ENCODE data around the gene NDST3. TPM values are rescaled to one million over a fixed set of nuclear protein-coding genes. Genes with fewer than 3 reads are reported as not detected.

NDST3 gene
- total RNA-seq, 1 donor from 2014 or later: not detected

DNA sequence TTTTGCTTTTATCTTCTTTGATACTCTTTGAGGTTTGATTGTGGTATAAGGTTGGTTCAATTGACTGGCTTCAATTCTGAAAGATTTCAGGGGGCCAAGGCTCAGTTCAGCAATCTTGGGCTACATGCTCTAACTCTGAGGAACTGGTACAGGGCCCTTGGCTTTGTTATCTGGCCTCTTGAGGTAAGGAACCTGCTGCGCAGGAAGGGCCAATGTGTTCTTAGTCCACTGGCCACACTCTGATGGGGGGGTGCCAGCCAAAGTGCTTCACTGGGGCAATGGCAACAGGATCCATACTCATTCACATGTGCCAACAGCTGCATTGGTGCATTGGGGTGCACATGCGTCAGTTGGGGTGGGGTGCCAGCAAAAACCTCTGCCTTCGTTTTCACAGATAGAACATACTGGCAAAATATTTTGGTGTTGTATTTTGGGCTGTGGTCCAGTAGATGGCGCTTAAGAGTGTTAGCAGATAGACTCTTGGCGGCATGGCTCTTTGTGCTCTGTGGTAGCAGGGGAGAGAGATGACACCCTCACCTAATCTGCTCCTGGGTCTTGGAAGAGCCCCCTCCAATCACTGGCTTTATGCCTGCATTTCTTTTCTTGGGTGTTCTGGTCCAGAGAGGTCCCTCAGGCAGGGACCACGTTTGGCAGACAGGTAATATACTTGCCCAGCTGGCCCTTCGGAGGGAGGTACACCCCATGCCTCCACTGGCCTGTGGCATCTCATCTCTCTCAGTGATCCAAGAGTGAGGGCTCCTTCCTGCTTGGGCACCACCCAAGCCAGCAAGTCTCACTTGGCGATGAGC is 42.9 kb downstream of the NDST3 start:
- intact Hi-C loops (cut with DNase I): no loop called here
- ATAC-seq (ENCODE audit: poor library complexity) (no peak), DNase-seq (no peak)

DNA sequence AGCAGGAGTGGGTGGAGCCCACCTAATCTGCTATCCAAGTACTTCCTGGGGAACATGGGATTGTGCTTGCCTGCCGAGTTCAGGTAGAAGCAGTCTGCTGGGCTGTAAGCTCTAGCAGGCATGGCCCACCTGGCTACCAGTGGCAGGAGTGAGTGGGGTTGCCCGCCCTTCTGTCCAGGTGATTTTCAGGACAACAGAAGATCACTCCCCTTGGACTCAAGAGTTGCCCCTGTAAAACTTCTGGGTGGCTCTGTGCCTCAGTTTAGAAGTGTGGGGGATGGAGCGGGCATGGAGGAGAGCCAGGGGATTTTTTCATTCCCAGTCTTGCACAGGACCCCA is 43.5 kb downstream of the NDST3 start:
- intact Hi-C loops (cut with DNase I): no loop called here

DNA sequence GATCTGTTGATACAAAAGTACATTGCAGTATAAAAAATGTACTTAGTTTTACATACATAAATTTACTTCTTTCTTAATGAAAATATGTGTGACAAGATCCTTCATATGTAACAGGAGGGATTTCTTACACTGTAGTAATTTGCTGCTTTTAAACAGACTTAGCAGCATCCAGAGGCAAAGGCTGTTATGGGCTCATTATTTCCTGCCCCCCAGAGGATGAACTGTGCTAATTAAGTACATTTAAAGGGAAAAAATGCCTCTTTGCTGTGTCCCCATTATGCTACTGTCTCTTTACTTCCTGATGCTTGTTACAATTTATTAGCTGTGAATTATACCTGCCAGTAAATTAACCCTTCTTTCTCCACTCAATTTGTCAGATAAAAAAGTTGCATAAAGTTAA is 47.1 kb downstream of the NDST3 start:
- no peak for DNase-seq
- intact Hi-C loops (cut with DNase I): no loop called here
- no peak for ATAC-seq (ENCODE audit: poor library complexity)

More for the DNA sequence above, 43.5 kb downstream of the NDST3 start:
- no peak for ATAC-seq (ENCODE audit: poor library complexity)
- DNase-seq: no peak

- intact Hi-C loops (cut with DNase I): no loop called here
Observed at GRCh38 chr4:118082182-118082581, 47.9 kb downstream of the NDST3 start.

DNA sequence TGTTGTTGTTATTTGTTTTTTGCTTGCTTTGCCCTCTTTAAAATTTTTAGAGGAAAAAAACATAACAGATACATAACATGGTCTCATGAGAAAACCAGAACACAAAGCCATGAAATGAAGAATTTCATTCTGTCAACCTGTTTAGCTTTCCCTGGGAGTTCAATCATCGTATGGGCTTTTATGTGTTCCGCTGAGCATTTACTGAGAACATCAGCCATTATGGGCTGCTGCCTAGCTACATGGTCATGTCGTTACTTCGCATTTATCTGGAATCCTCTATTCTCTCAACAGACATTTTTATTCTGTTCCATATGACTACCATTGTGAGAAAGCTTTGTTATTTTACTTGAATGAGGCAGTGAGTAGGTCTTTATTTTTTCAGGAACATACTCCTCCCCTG is 51.4 kb downstream of the NDST3 start:
- no peak for ATAC-seq (ENCODE audit: poor library complexity)
- intact Hi-C loops (cut with DNase I): no loop called here
- DNase-seq: no peak

More at GRCh38 chr4:118082182-118082581, 47.9 kb downstream of the NDST3 start:
- DNase-seq: no peak
- no peak for ATAC-seq (ENCODE audit: poor library complexity)

DNA sequence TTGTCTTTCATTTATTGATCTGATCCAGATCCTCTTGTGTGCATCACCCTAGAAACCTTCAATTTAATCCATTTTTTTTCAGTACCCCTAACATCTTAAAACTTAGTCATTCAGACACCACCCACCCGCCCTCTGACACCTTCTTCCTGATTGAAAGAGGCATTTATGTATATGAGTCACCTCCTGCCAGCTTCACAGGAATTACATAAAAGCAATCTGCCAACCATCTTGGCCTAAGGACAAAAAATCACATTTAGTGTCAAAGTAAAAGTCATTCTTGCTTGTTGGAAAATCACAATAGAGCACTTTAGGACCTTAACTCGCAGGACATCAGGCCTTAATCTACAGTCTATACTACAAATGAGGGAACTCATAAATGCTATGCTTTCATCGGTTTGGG is 52.1 kb downstream of the NDST3 start:
- ATAC-seq (ENCODE audit: poor library complexity): no peak
- intact Hi-C loops (cut with DNase I): no loop called here

GRCh38 chr4:118087366-118087765 is 53.1 kb downstream of the NDST3 start:
- no peak for DNase-seq
- intact Hi-C loops (cut with DNase I): no loop called here
- ATAC-seq (ENCODE audit: poor library complexity): no peak

More for the DNA sequence above, 52.1 kb downstream of the NDST3 start:
- no peak for DNase-seq

GRCh38 chr4:118099106-118099505 is 64.8 kb downstream of the NDST3 start:
- DNase-seq: no peak
- no peak for ATAC-seq (ENCODE audit: poor library complexity)
- intact Hi-C loops (cut with DNase I): no loop called here

GRCh38 chr4:118102195-118102594 is 67.9 kb downstream of the NDST3 start:
- ATAC-seq (ENCODE audit: poor library complexity): no peak
- intact Hi-C loops (cut with DNase I): no loop called here
- no peak for DNase-seq

- intact Hi-C loops (cut with DNase I): no loop called here
- DNase-seq: no peak
- no peak for ATAC-seq (ENCODE audit: poor library complexity)
Observed at GRCh38 chr4:118112117-118113046, 78.1 kb downstream of the NDST3 start.

DNA sequence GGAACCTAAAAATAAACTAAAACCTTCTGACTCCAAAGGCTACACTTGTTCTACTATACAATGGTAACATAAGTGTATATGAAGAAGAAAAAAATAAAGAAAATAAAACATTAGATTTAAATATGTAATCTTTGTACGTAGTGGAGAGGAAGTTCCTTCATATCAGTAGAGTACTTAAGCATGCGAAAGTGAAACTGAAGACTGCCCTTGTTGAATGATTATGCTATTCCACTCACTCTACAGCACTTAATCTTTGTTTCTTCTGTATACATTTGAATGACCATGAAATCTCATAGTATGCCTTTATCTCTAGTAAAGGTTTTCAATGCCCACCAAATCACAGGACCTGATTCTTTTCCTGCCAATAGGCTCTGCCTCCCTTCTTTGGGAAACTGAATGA is 78.9 kb downstream of the NDST3 start:
- no peak for DNase-seq
- no peak for ATAC-seq (ENCODE audit: poor library complexity)
- intact Hi-C loops (cut with DNase I): no loop called here

- intact Hi-C loops (cut with DNase I): no loop called here
- DNase-seq (no peak), ATAC-seq (ENCODE audit: poor library complexity) (no peak)
Observed at GRCh38 chr4:118114720-118115119, 80.4 kb downstream of the NDST3 start.

- no peak for DNase-seq
- no peak for ATAC-seq (ENCODE audit: poor library complexity)
- intact Hi-C loops (cut with DNase I): no loop called here
Observed at GRCh38 chr4:118120120-118120760, 86.0 kb downstream of the NDST3 start.

DNA sequence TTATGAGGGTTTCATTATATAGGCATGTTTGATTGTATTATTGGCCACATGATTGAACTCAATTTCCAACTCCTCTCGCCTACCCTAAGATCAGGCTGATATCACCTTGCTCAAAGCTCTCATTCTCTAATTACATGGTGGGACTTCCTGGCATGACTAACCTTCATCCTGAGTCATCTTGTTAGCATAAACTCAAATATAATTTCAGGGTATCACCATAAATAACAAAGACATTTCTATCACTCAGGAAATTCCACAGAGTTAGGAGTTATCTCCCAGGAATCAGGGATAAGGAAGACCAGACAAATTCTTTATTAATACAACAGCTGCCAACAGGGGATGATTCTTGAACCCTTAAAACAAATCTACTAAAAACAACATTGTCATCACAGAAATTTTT is 90.7 kb downstream of the NDST3 start:
- ATAC-seq (ENCODE audit: poor library complexity): no peak
- no peak for DNase-seq
- intact Hi-C loops (cut with DNase I): no loop called here

DNA sequence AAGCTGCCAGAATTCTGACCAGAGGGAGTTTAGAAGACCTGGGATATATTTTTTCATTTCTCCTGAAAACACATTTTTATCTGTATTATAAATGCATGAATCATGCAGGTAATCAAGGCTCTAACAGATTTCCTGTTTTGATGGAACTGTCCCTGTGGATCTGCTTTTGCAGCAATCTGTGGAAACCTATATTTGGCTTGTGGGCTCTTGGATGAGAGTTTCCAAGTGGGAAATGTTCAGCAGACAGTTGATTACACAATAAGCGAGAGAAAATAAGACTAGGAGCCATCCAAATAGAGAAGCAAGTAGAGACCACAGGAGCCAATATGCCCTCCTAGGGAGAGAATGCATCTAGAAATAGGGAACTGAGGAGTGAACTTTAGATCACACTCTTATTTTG is 105.0 kb downstream of the NDST3 start:
- DNase-seq (no peak), ATAC-seq (ENCODE audit: poor library complexity) (no peak)
- intact Hi-C loops (cut with DNase I): no loop called here

- intact Hi-C loops (cut with DNase I): no loop called here
- ATAC-seq (ENCODE audit: poor library complexity) (no peak), DNase-seq (no peak)
Observed at GRCh38 chr4:118141240-118141639, 107.0 kb downstream of the NDST3 start.

- ATAC-seq (ENCODE audit: poor library complexity) (no peak), DNase-seq (no peak)
- intact Hi-C loops (cut with DNase I): no loop called here
Observed at GRCh38 chr4:118154649-118155048, 120.4 kb downstream of the NDST3 start.

DNA sequence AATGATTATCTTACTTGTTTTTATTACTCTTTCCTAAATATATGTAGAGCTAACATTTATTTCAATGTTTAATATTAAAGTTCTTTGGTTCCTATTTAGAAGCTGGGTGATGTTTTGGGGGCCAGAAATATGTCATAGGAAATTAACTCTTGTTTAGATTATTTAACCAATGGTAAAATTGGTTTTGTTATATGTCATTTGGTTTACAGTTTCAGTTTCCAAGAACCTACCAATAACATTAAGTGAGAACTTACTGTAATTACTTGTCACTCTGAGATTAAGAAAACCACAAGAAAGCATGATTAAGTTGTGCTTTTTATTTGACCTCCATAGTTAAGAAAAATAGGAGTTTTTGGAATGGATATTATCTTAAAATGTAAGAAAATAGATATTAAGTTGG is 121.2 kb downstream of the NDST3 start:
- intact Hi-C loops (cut with DNase I): no loop called here
- ATAC-seq (ENCODE audit: poor library complexity): no peak
- DNase-seq: no peak

- ATAC-seq (ENCODE audit: poor library complexity): no peak
- no peak for DNase-seq
- intact Hi-C loops (cut with DNase I): no loop called here
Observed at GRCh38 chr4:118158763-118159375, 124.6 kb downstream of the NDST3 start.
